GM10266 (cell line): Measurements from ENCODE around the gene MS4A4E.
"Not testable (repeated sequence)": the region's sequence is repeated elsewhere in the genome, so short reads cannot be mapped to it uniquely, and the experiment has no call there.

Source experiments
- DNase-seq: peaks from one replicate; pipeline ENCODE4 v3.0.0; 2012; ENCODE audit errors: extremely low spot score
- TF ChIP-seq, protein P1 (sequence below): IDR thresholded peaks from 2 replicates; pipeline ENCODE4 v1.5.1; 2012; ENCODE audit warnings: mild to moderate bottlenecking, low read depth; ENCODE audit not compliant: control insufficient read depth, insufficient read depth; ENCODE audit errors: missing control alignments

The MS4A4E gene

DNA sequence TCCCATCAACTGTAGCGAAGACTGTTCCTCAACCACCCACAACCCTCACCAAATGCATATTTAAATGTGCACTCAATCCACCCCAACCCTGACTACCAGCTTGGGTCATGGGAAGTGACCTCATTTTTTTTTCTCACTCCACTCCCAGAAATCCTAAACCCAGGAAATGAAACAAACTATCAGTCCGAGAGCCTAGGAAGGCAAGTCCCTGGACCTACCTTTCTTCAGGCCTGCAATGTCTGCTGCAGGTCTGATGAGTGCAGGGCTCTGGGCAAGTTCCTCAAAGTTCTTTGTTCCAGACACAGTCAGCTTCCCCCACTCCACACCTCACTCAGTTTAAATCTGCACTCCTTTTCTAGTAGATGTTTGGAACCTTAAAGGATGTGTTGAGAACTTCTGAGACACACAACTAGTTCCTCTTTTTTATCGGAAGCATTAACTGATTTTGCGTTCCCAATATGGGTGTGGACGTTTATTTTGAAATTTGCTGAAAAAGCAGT, at the start of gene MS4A4E:
Gene MS4A4E (minus strand): TSS at position 398 of the 500 bp plus-strand sequence. CDS start 13,082 bp downstream, outside the sequence.
- TF ChIP-seq, protein P1, sequence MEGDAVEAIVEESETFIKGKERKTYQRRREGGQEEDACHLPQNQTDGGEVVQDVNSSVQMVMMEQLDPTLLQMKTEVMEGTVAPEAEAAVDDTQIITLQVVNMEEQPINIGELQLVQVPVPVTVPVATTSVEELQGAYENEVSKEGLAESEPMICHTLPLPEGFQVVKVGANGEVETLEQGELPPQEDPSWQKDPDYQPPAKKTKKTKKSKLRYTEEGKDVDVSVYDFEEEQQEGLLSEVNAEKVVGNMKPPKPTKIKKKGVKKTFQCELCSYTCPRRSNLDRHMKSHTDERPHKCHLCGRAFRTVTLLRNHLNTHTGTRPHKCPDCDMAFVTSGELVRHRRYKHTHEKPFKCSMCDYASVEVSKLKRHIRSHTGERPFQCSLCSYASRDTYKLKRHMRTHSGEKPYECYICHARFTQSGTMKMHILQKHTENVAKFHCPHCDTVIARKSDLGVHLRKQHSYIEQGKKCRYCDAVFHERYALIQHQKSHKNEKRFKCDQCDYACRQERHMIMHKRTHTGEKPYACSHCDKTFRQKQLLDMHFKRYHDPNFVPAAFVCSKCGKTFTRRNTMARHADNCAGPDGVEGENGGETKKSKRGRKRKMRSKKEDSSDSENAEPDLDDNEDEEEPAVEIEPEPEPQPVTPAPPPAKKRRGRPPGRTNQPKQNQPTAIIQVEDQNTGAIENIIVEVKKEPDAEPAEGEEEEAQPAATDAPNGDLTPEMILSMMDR: no peak

GRCh38 chr11:60292145-60292544, 49.2 kb upstream of the MS4A4E start:
- no peak for DNase-seq
- TF ChIP-seq, protein P1: no peak

More for the DNA sequence above, at the start of gene MS4A4E:
- no peak for DNase-seq

GRCh38 chr11:60288531-60288930, 45.6 kb upstream of the MS4A4E start:
- no peak for DNase-seq

GRCh38 chr11:60285411-60286126, 42.6 kb upstream of the MS4A4E start:
- not testable (repeated sequence) for DNase-seq

More at GRCh38 chr11:60288531-60288930, 45.6 kb upstream of the MS4A4E start:
- TF ChIP-seq, protein P1: no peak

DNA sequence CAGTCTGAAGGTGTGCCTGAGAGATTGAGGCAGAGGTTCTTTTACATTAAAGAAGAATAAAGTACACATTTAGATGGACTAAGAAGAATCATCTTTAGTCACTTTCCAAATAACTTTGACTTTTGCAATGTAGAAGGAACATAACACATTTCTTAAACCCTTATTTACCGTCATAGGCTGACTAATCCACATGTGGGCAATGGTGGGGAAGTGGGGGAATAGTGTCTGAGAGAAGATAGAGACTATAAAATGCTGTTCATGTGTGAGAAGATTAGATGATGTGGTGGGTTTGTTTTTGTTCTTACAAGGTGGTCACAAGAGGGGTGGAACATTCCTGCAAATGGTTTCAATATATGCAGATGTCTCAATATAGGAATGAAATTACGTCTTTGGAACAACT, 39.3 kb upstream of the MS4A4E start:
- no peak for DNase-seq
- TF ChIP-seq, protein P1: no peak

GRCh38 chr11:60281485-60281884, 38.5 kb upstream of the MS4A4E start:
- TF ChIP-seq, protein P1: no peak
- no peak for DNase-seq

DNA sequence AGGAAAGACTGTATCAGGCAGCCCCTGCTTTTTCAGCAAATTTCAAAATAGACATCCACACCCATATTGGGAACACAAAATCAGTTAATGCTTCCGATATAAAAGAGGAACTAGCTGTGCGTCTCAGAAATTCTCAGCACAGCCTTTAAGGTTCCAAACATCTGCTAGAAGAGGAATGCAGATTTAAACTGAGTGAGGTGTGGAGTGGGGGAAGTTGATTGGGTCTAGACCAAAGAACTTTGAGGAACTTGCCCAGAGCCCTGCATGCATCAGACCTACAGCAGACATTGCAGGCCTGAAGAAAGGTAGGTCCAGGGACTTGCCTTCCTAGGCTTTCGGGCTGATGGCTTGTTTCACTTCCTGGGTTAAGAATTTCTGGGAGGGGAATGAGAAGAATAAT, 37.5 kb upstream of the MS4A4E start, which contains the start of gene MS4A4A:
Gene MS4A4A (plus strand): TSS at position 255 of the 400 bp plus-strand sequence. CDS start 10 bp downstream, at position 265.
- peak; percentile 11 for DNase-seq
- TF ChIP-seq, protein P1: no peak

- TF ChIP-seq, protein P1: no peak
- no peak for DNase-seq
Observed at GRCh38 chr11:60274416-60274815, 31.5 kb upstream of the MS4A4E start.
